Neural crest cell (in vitro differentiated cells): ENCODE results near the gene ITGA3. TPM values are rescaled to one million over a fixed set of nuclear protein-coding genes. Genes with fewer than 3 reads are reported as not detected.

Experiments used
- DNase-seq: peaks from one replicate; pipeline ENCODE4 v3.0.0; 2021; ENCODE audit warnings: low read depth, mixed read lengths, low spot score
- H3K27ac Mint-ChIP-seq: one replicate; pipeline ENCODE4 v1.8.0; 2021; ENCODE audit warnings: mild to moderate bottlenecking, mixed read lengths; ENCODE audit not compliant: unreplicated experiment
- H3K27me3 Mint-ChIP-seq: 2 replicates; pipeline ENCODE4 v1.8.0; 2021; ENCODE audit warnings: low read depth, mild to moderate bottlenecking, mixed read lengths
- H3K36me3 Mint-ChIP-seq: 2 replicates; pipeline ENCODE4 v1.8.0; 2021; ENCODE audit warnings: low read depth, mild to moderate bottlenecking, mixed read lengths
- H3K4me1 Mint-ChIP-seq: 2 replicates; pipeline ENCODE4 v1.8.0; 2021; ENCODE audit warnings: mixed read lengths
- H3K4me3 Mint-ChIP-seq: one replicate; pipeline ENCODE4 v1.8.0; 2021; ENCODE audit warnings: mild to moderate bottlenecking, mixed read lengths
- H3K9me3 Mint-ChIP-seq: 2 replicates; pipeline ENCODE4 v1.8.0; 2021; ENCODE audit warnings: mixed read lengths
- CTCF ChIP-seq: fragments of 200-600 bp; sonication (generic); conservative IDR thresholded peaks from 2 replicates; pipeline ENCODE4 v1.5.0; 2021; ENCODE audit warnings: antibody characterized with exemption, mild to moderate bottlenecking
- total RNA-seq: library from RNA; stranded (reverse); gene quantifications from 2 replicates; pipeline ENCODE4 v1.2.1, GENCODE V29; 2021

Gene ITGA3
- total RNA-seq, 1 donor from 2014 or later: 4.8 TPM

- no peak for DNase-seq
- H3K9me3 Mint-ChIP-seq: no peaks in the 10 kb centered on the region
Observed at GRCh38 chr17:50123649-50124349, 67.9 kb downstream of the ITGA3 start.

GRCh38 chr17:50125420-50125997 lies 69.6 kb downstream of the ITGA3 start:
- H3K27ac Mint-ChIP-seq: no peak overlapping the region
- peaks cover 4% of the 10 kb centered on the region for H3K27me3 Mint-ChIP-seq
- no peak for DNase-seq
- no peaks in the 10 kb centered on the region for H3K36me3 Mint-ChIP-seq
- H3K4me1 Mint-ChIP-seq: peaks cover 50% of the 10 kb centered on the region
- no peaks in the 10 kb centered on the region for H3K9me3 Mint-ChIP-seq
- peak overlapping the region; percentile 1 for H3K4me3 Mint-ChIP-seq
- TF ChIP-seq CTCF: no peak

More at GRCh38 chr17:50123649-50124349, 67.9 kb downstream of the ITGA3 start:
- peak overlapping the region; percentile 47 for H3K4me3 Mint-ChIP-seq
- H3K36me3 Mint-ChIP-seq: no peaks in the 10 kb centered on the region
- peak overlapping the region; percentile 39 for H3K27ac Mint-ChIP-seq
- TF ChIP-seq CTCF: no peak
- peaks cover 56% of the 10 kb centered on the region for H3K4me1 Mint-ChIP-seq
- H3K27me3 Mint-ChIP-seq: peaks cover 4% of the 10 kb centered on the region

- no peak overlapping the region for H3K27ac Mint-ChIP-seq
Observed at GRCh38 chr17:50127697-50128361, 71.9 kb downstream of the ITGA3 start.

GRCh38 chr17:50128441-50129352 lies 72.8 kb downstream of the ITGA3 start:
- Mint-ChIP-seq H3K27ac (peak overlapping the region; percentile 97), H3K36me3 (no peaks in the 10 kb centered on the region), H3K27me3 (peaks cover 16% of the 10 kb centered on the region), H3K4me1 (peaks cover 37% of the 10 kb centered on the region), H3K4me3 (peak overlapping the region; percentile 92), H3K9me3 (no peaks in the 10 kb centered on the region)
- DNase-seq: peak; percentile 43
- no peak for TF ChIP-seq CTCF

More at GRCh38 chr17:50127697-50128361, 71.9 kb downstream of the ITGA3 start:
- H3K9me3 Mint-ChIP-seq: no peaks in the 10 kb centered on the region
- DNase-seq: no peak
- TF ChIP-seq CTCF: no peak
- peak overlapping the region; percentile 62 for H3K4me3 Mint-ChIP-seq
- H3K27me3 Mint-ChIP-seq: peaks cover 16% of the 10 kb centered on the region
- peaks cover 45% of the 10 kb centered on the region for H3K4me1 Mint-ChIP-seq
- no peaks in the 10 kb centered on the region for H3K36me3 Mint-ChIP-seq

- no peak for DNase-seq
- peaks cover 16% of the 10 kb centered on the region for H3K27me3 Mint-ChIP-seq
- TF ChIP-seq CTCF: no peak
- no peaks in the 10 kb centered on the region for H3K36me3 Mint-ChIP-seq
- peaks cover 30% of the 10 kb centered on the region for H3K4me1 Mint-ChIP-seq
- peak overlapping the region; percentile 92 for H3K4me3 Mint-ChIP-seq
- no peak overlapping the region for H3K27ac Mint-ChIP-seq
- H3K9me3 Mint-ChIP-seq: no peaks in the 10 kb centered on the region
Observed at GRCh38 chr17:50129353-50129727, 73.4 kb downstream of the ITGA3 start.
